Measurements from ENCODE around the gene PPM1M.

GRCh38 chr3:52198643-52199608 lies 46.6 kb upstream of the PPM1M start:
- TF ChIP-seq CTCF (IDR thresholded peaks at IDR 0.05) (no peak), POLR2A (IDR thresholded peaks at IDR 0.05) (no peak)

All from right lobe of liver (tissue), 4 donors.